Brain microvascular endothelial cell (primary cell): ENCODE data around the gene LRP1B.

Experiments
- DNase-seq: peaks from one replicate; pipeline ENCODE4 v3.0.0-alpha.2; 2020
- H3K27ac ChIP-seq: fragments of 250-450 bp; sonication (Bioruptor Pico); 2 replicates; pipeline ENCODE4 v1.5.1; 2020; ENCODE audit warnings: mild to moderate bottlenecking, moderate library complexity
- H3K27me3 ChIP-seq: fragments of 250-450 bp; sonication (Bioruptor Pico); replicated peaks from 2 replicates; pipeline ENCODE4 v1.5.1; 2020; ENCODE audit warnings: mild to moderate bottlenecking
- H3K36me3 ChIP-seq: fragments of 250-450 bp; sonication (Bioruptor Pico); replicated peaks from 2 replicates; pipeline ENCODE4 v1.5.1; 2020; ENCODE audit warnings: mild to moderate bottlenecking
- H3K4me3 ChIP-seq: 2 replicates; pipeline ENCODE4 v1.5.1; 2011; ENCODE audit warnings: low read depth, mild to moderate bottlenecking, control low read depth, low read length, moderate library complexity
- CTCF ChIP-seq: IDR thresholded peaks from 2 replicates; pipeline ENCODE4 v1.5.1; 2011; ENCODE audit warnings: low read depth, mild to moderate bottlenecking, moderate library complexity, low read length, control low read depth, inconsistent platforms; ENCODE audit errors: missing control alignments
- in situ Hi-C: cut with HindIII; loops from 2 replicates; pipeline ENCODE4 v1.10.0; 2017; ENCODE audit warnings: low sequenced_read_pairs, low pct_ligation_motif_present

LRP1B gene

DNA sequence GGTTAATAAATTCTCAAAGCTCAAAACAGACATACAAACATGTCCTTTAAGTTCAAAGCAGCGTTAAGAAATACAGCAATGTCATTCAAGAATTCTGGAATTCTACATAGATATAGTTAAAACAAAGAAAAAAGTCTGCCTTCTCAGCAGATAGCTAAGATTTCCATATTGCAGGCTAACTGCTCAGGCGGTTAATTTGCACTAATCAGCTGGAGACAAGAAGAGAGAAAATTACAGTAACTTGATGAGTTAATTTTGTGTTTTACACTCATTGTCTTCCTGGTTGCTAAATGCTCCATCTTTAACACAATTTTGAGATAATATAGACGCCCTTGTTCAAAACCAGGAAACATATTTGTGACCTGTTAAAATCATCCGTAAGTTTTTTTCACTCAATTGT lies 1012.0 kb downstream of the LRP1B start:
- Histone ChIP-seq H3K4me3 (no peak overlapping the region), H3K27ac (no peak overlapping the region), H3K36me3 (no peaks in the 10 kb centered on the region), H3K27me3 (no peaks in the 10 kb centered on the region)
- no peak for DNase-seq
- in situ Hi-C loops: no loop called here
- no peak for TF ChIP-seq CTCF

- TF ChIP-seq CTCF: no peak
- in situ Hi-C loops: no loop called here
- Histone ChIP-seq H3K27me3 (no peaks in the 10 kb centered on the region), H3K4me3 (no peak overlapping the region), H3K36me3 (no peaks in the 10 kb centered on the region), H3K27ac (no peak overlapping the region)
- DNase-seq: no peak
Observed at GRCh38 chr2:141113301-141113700, 1017.5 kb downstream of the LRP1B start.

DNA sequence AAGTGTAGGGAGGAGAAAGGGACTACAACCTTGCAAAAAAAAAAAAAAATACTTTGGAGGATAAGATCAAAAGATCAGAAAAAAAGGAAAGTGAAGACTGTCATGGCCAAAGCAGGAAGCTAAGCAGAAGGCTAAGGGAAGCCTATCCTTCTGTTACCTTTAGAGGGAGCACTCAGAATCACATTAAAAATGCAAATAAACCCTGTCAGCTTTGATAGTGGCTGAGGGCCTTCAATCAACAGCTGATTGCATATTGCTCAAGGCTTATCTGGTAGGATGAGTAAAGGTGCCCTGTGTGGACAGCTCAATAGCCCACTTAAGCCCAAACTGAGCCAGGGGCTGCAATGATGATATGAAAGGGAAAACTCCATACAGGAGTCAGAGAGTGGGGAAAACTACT lies 1021.2 kb downstream of the LRP1B start:
- Histone ChIP-seq H3K4me3 (no peak overlapping the region), H3K27ac (no peak overlapping the region), H3K36me3 (no peaks in the 10 kb centered on the region), H3K27me3 (no peaks in the 10 kb centered on the region)
- DNase-seq: no peak
- peak; percentile 53 for TF ChIP-seq CTCF
- in situ Hi-C loops: no loop called here

GRCh38 chr2:141105763-141106162 lies 1025.1 kb downstream of the LRP1B start:
- no peak for TF ChIP-seq CTCF
- Histone ChIP-seq H3K27me3 (no peaks in the 10 kb centered on the region), H3K36me3 (no peaks in the 10 kb centered on the region), H3K27ac (no peak overlapping the region), H3K4me3 (no peak overlapping the region)
- no peak for DNase-seq
- in situ Hi-C loops: no loop called here

GRCh38 chr2:141103216-141103615 lies 1027.6 kb downstream of the LRP1B start:
- no peaks in the 10 kb centered on the region for H3K36me3 ChIP-seq
- H3K27ac ChIP-seq: no peak overlapping the region
- H3K4me3 ChIP-seq: no peak overlapping the region
- TF ChIP-seq CTCF: no peak
- DNase-seq: no peak
- no peaks in the 10 kb centered on the region for H3K27me3 ChIP-seq
- in situ Hi-C loops: no loop called here

DNA sequence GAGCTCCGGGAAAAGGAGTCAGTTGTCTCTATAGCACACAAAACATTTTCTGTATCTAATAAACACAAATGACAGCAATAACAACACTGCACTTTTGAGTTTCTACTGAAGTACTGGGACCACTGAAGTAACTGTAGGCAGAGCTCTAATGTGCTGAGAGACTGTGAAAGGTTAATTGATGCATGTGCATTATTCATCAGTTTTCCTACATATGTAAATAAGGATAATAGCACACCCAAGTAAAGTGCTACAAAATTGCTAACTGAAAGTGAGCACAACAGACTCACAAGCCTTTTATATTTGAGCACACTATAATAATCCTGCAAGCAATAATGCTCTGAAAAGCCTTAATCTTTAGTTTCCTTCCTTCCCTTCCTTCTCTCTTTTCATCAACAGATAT lies 1051.6 kb downstream of the LRP1B start:
- TF ChIP-seq CTCF: no peak
- no peaks in the 10 kb centered on the region for H3K36me3 ChIP-seq
- H3K27ac ChIP-seq: no peak overlapping the region
- in situ Hi-C loops: no loop called here
- no peak for DNase-seq
- H3K27me3 ChIP-seq: no peaks in the 10 kb centered on the region
- H3K4me3 ChIP-seq: no peak overlapping the region
